ENCODE measurements around the gene STEAP1B.

DNA sequence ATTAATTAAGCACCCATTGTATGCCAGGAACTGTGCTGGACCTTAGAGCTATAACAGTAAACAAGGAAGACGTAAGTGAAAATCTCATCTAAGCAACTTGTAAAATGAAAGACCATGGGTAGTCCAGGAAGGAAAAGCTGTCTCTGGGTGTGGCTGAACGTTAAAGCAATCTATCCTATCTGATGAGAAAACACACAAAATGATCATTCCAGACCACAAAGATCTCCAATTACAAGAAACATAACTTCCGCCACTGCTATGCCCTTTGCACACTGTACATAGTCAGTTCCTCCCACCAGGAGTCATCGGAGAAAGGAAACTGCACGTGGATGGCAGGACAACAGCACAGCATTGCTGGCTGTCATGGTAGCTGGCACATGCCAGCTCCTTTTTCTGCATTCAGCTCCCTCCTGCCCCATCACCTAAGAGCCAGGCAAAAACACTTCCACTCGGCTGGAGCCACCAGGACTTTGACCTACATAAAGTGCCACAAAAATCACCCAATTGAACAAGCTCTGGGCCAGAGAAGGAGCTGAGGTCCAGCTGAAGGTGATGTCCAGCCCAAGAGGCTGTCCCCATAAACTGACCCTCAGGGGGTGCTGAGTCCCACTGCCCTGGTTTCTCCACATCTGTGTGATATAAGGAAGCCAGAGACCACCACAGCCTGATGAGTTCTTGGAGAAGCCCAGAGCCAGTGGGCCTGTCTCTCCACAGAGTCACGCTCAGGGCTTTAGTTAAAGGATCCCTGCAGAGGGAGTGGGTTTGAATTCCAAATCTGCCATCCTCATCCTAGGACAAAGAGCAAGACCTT is 56.4 kb downstream of the STEAP1B start:
- TF ChIP-seq CTCF (IDR thresholded peaks at IDR 0.05; ENCODE audit: insufficient read depth, low read depth, low read length) (no peak), EZH2 (IDR thresholded peaks at IDR 0.05; ENCODE audit: insufficient read depth, low read length) (no peak)

Measured in astrocyte (in vitro differentiated cells and primary cell).